Mesenchymal stem cell (in vitro differentiated cells and primary cell): Measurements from ENCODE around the gene TAF3.

ENCODE experiments used
- DNase-seq: peaks from one replicate; pipeline ENCODE4 v3.0.0-alpha.2; 2013
- H2AFZ ChIP-seq: one replicate; pipeline ENCODE4 v1.6.1; 2013; ENCODE audit warnings: low read depth, mild to moderate bottlenecking, control low read depth, inconsistent platforms, low read length, moderate library complexity
- H2AK5ac ChIP-seq: 2 replicates; pipeline ENCODE4 v1.6.1; 2013; ENCODE audit warnings: low read length, moderate library complexity, mild to moderate bottlenecking, inconsistent platforms; ENCODE audit not compliant: severe bottlenecking
- H2BK120ac ChIP-seq: one replicate; pipeline ENCODE4 v1.6.1; 2013; ENCODE audit warnings: low read depth, mild to moderate bottlenecking, inconsistent platforms, low read length, moderate library complexity
- H2BK12ac ChIP-seq, 2 experiments: one replicate each; pipeline ENCODE4 v1.6.1; 2013; ENCODE audit warnings: inconsistent platforms in 2 of 2, low read length in 2 of 2, mild to moderate bottlenecking in 2 of 2, moderate library complexity in 2 of 2, control low read depth in 1 of 2
- H2BK15ac ChIP-seq: one replicate; pipeline ENCODE4 v1.6.1; 2013; ENCODE audit warnings: mild to moderate bottlenecking, low read depth, inconsistent platforms; ENCODE audit not compliant: poor library complexity, severe bottlenecking
- H2BK5ac ChIP-seq: 2 replicates; pipeline ENCODE4 v1.6.1; 2013; ENCODE audit warnings: low read depth, mild to moderate bottlenecking, low read length, control low read depth, inconsistent platforms; ENCODE audit not compliant: poor library complexity, severe bottlenecking
- H3K14ac ChIP-seq, 2 experiments: one replicate each; pipeline ENCODE4 v1.6.1; 2013; ENCODE audit warnings: inconsistent platforms in 2 of 2, low read length in 2 of 2, control low read depth in 1 of 2, mild to moderate bottlenecking in 1 of 2, moderate library complexity in 1 of 2
- H3K18ac ChIP-seq, 2 experiments: one replicate each; pipeline ENCODE4 v1.6.1; 2013; ENCODE audit warnings: inconsistent platforms in 2 of 2, low read length in 2 of 2, control low read depth in 1 of 2, low read depth in 1 of 2, mild to moderate bottlenecking in 1 of 2
- H3K23ac ChIP-seq, 2 experiments: one replicate each; pipeline ENCODE4 v1.6.1; 2013; ENCODE audit warnings: inconsistent platforms in 2 of 2, low read length in 2 of 2, mild to moderate bottlenecking in 2 of 2, moderate library complexity in 2 of 2, control low read depth in 1 of 2
- H3K27ac ChIP-seq: 2 replicates; pipeline ENCODE4 v1.5.1; 2013; ENCODE audit warnings: mild to moderate bottlenecking, moderate library complexity, low read length, control low read depth, inconsistent platforms; ENCODE audit not compliant: poor library complexity, severe bottlenecking
- H3K27me3 ChIP-seq, 2 experiments: 2 replicates each; pipeline versions ENCODE4 v1.6.1 to v1.7.0; 2013; ENCODE audit warnings: low read length in 2 of 2, mild to moderate bottlenecking in 2 of 2, moderate library complexity in 2 of 2, control low read depth in 1 of 2, inconsistent platforms in 1 of 2; ENCODE audit not compliant: control insufficient read depth in 1 of 2, insufficient read depth in 1 of 2
- H3K36me3 ChIP-seq, 2 experiments: 2 replicates each; pipeline versions ENCODE4 v1.6.1 to v1.7.0; 2013; ENCODE audit warnings: low read length in 2 of 2, control low read depth in 1 of 2, inconsistent platforms in 1 of 2, low read depth in 1 of 2, mild to moderate bottlenecking in 1 of 2; ENCODE audit not compliant: insufficient read depth in 2 of 2, control insufficient read depth in 1 of 2
- H3K4ac ChIP-seq, 2 experiments: one replicate each; pipeline ENCODE4 v1.6.1; 2013; ENCODE audit warnings: inconsistent platforms in 2 of 2, low read length in 2 of 2, mild to moderate bottlenecking in 2 of 2, moderate library complexity in 2 of 2, control low read depth in 1 of 2, low read depth in 1 of 2
- H3K4me1 ChIP-seq: 2 replicates; pipeline ENCODE4 v1.6.1; 2013; ENCODE audit warnings: low read depth, low read length, control low read depth; ENCODE audit not compliant: control insufficient read depth, insufficient read depth
- H3K4me2 ChIP-seq: 2 replicates; pipeline ENCODE4 v1.6.1; 2013; ENCODE audit warnings: low read length, mild to moderate bottlenecking, inconsistent platforms; ENCODE audit not compliant: poor library complexity, severe bottlenecking
- H3K4me3 ChIP-seq, 2 experiments: 2 replicates each; pipeline versions ENCODE4 v1.5.1 to v1.7.0; 2013; ENCODE audit warnings: low read length in 2 of 2, mild to moderate bottlenecking in 2 of 2, control low read depth in 1 of 2, low read depth in 1 of 2; ENCODE audit not compliant: insufficient read depth in 1 of 2
- H3K79me1 ChIP-seq: replicated peaks from 2 replicates; pipeline ENCODE4 v1.6.1; 2013; ENCODE audit warnings: mild to moderate bottlenecking, control low read depth, low read length, inconsistent platforms; ENCODE audit not compliant: poor library complexity, severe bottlenecking
- H3K9ac ChIP-seq: 2 replicates; pipeline ENCODE4 v1.7.0; 2013; ENCODE audit warnings: mild to moderate bottlenecking, low read length, moderate library complexity
- H3K9me3 ChIP-seq: 2 replicates; pipeline ENCODE4 v1.7.0; 2013; ENCODE audit warnings: mild to moderate bottlenecking, low read length; ENCODE audit not compliant: control insufficient read depth
- H4K8ac ChIP-seq: one replicate; pipeline ENCODE4 v1.6.1; 2013; ENCODE audit warnings: inconsistent platforms, mild to moderate bottlenecking, low read length, moderate library complexity
- H4K91ac ChIP-seq: one replicate; pipeline ENCODE4 v1.6.1; 2013; ENCODE audit warnings: mild to moderate bottlenecking, low read length, inconsistent platforms
- WGBS: methylation state at CpG from one replicate; pipeline ENCODE4 v1.1.7; 2013; ENCODE audit warnings: mixed read lengths; 5-methylcytosine and 5-hydroxymethylcytosine counted together

Gene TAF3

DNA sequence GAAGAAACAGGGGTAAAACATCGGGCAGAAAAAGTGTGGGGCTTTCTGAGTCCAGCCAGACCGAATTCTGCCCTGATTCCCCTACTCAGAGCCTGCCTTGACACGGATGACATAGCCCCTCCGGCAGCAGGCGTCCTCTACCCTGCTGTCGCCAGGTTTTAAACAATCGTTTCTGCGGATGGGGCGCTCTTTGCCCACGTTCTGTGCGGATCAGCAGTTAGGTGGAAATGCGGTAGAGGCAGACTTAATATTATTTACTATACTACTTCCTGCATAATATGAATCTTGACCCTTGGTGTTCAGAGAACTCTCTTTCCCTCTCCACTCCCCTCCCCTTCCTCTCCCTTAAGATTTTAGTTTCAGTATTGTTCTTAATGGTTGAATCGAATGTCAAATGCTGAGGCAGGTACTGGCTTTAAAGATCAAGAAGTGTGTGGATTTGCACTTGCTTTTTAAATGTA is 238.6 kb downstream of the TAF3 start:
- no peaks in the 10 kb centered on the region for H3K79me1 ChIP-seq
- H4K8ac ChIP-seq, result no peak overlapping the region
- H3K4me2 ChIP-seq, result no peak overlapping the region
- no peak overlapping the region for H3K9ac ChIP-seq
- H3K14ac ChIP-seq, result no peak overlapping the region
- no peak overlapping the region for H2BK120ac ChIP-seq
- no peak overlapping the region for H3K4ac ChIP-seq
- no peak overlapping the region for H2AFZ ChIP-seq
- H3K18ac ChIP-seq, result peak overlapping the region in 1 of 2 experiments; percentile 11
- H3K27ac ChIP-seq, result no peak overlapping the region
- H3K27me3 ChIP-seq, result peaks cover 96 to 100% of the 10 kb centered on the region in 2 experiments
- peaks cover 0 to 3% of the 10 kb centered on the region in 2 experiments for H3K36me3 ChIP-seq
- peak overlapping the region; percentile 12 for H2BK15ac ChIP-seq
- H4K91ac ChIP-seq, result no peak overlapping the region
- H3K4me3 ChIP-seq, result no peak overlapping the region
- H2BK5ac ChIP-seq, result no peak overlapping the region
- peak; percentile 54 for DNase-seq
- H3K4me1 ChIP-seq, result peaks cover 23% of the 10 kb centered on the region
- no peak overlapping the region for H2BK12ac ChIP-seq
- no peak overlapping the region for H2AK5ac ChIP-seq
- H3K9me3 ChIP-seq, result no peaks in the 10 kb centered on the region
- no peak overlapping the region for H3K23ac ChIP-seq
- WGBS, result 12% methylated on average over 9 of the region's 13 CpGs

DNA sequence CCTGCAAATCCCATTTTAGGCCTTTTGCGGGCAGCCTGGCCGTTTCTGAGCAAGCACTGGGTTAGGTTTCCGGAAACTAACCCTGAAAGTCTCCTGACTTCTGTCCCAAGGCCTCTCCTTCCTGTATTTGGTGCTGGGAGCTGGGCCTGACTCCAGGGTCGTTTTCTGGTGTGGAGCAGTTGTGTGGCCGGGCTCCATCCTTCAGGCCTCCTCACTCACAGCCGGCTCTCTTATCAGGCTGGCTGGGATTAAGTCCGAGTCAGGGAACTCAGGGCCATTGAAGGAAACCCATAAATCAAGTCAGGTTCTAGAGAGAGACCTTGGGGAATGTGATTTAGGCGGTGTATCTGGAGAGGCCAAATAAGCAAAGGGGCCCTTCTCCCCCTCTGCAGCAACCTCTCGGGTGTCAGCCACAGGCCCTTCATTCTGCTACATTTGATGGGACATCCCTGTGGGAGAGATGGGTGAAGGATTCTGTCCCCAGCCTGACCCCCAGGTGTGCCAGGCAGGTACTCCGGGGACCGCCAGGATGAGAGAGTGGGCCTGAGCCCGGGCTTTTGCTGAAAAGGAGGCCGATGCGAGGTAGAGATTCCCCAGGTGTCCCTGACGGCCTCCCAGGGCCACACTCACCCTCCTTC is 239.4 kb downstream of the TAF3 start:
- no peaks in the 10 kb centered on the region for H3K79me1 ChIP-seq
- H2BK12ac ChIP-seq, result peak overlapping the region in 1 of 2 experiments; percentile 99
- WGBS, result 31% methylated on average over 11 of the region's 15 CpGs

DNA sequence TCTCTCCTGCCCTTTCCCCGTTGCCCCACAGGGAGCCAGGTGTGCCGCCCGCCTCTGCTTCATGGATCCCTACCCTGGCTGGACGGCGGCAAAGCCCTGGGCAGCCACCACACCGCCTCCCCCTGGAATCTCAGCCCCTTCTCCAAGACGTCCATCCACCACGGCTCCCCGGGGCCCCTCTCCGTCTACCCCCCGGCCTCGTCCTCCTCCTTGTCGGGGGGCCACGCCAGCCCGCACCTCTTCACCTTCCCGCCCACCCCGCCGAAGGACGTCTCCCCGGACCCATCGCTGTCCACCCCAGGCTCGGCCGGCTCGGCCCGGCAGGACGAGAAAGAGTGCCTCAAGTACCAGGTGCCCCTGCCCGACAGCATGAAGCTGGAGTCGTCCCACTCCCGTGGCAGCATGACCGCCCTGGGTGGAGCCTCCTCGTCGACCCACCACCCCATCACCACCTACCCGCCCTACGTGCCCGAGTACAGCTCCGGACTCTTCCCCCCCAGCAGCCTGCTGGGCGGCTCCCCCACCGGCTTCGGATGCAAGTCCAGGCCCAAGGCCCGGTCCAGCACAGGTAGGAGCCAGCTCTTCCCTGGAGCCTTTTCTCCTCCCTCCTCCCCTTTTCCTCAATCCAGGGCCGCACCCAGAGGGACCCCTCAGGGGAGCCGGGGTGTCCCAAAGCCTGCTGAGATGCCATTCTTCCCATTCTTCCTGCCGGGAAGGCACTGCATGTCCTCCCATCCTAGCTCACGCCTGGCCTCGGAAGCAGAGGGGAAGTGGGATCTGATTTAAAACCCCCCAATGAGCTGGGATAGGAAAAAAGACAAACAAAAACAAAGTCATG is 240.2 kb downstream of the TAF3 start:
- H2BK120ac ChIP-seq, result peak overlapping the region; percentile 61
- H3K23ac ChIP-seq, result peak overlapping the region in 1 of 2 experiments; percentile 83
- 33% methylated on average over 45 of the region's 45 CpGs for WGBS
- no peak overlapping the region for H3K9ac ChIP-seq
- peak overlapping the region; percentile 87 for H4K91ac ChIP-seq
- H4K8ac ChIP-seq, result peak overlapping the region; percentile 88
- H3K79me1 ChIP-seq, result no peaks in the 10 kb centered on the region
- peaks cover 97 to 100% of the 10 kb centered on the region in 2 experiments for H3K27me3 ChIP-seq
- H3K4ac ChIP-seq, result peak overlapping the region; percentile 80 to 97
- peaks cover 0 to 3% of the 10 kb centered on the region in 2 experiments for H3K36me3 ChIP-seq
- H3K4me2 ChIP-seq, result no peak overlapping the region
- peak overlapping the region; percentile 71 to 97 for H3K18ac ChIP-seq
- no peak overlapping the region for H3K4me3 ChIP-seq
- no peak overlapping the region for H2AK5ac ChIP-seq
- peak overlapping the region; percentile 85 for H2BK15ac ChIP-seq
- no peaks in the 10 kb centered on the region for H3K9me3 ChIP-seq
- H3K27ac ChIP-seq, result no peak overlapping the region
- no peak overlapping the region for H2BK5ac ChIP-seq
- peak overlapping the region in 1 of 2 experiments; percentile 99 for H2BK12ac ChIP-seq
- H3K14ac ChIP-seq, result peak overlapping the region in 1 of 2 experiments; percentile 85
- peak overlapping the region; percentile 47 for H2AFZ ChIP-seq
- DNase-seq, result no peak
- H3K4me1 ChIP-seq, result peaks cover 19% of the 10 kb centered on the region

More for the DNA sequence above, 239.4 kb downstream of the TAF3 start:
- Histone ChIP-seq H3K9me3 (no peaks in the 10 kb centered on the region), H3K4me2 (no peak overlapping the region), H2AFZ (no peak overlapping the region), H3K23ac (peak overlapping the region in 1 of 2 experiments; percentile 83), H3K27ac (no peak overlapping the region), H4K8ac (peak overlapping the region; percentile 88), H3K14ac (peak overlapping the region in 1 of 2 experiments; percentile 85), H2BK120ac (peak overlapping the region; percentile 29), H3K18ac (peak overlapping the region; percentile 71 to 97), H3K4me1 (peaks cover 23% of the 10 kb centered on the region), H2BK15ac (peak overlapping the region; percentile 15), H3K36me3 (peaks cover 0 to 3% of the 10 kb centered on the region in 2 experiments), H3K27me3 (peaks cover 96 to 100% of the 10 kb centered on the region in 2 experiments), H4K91ac (peak overlapping the region; percentile 87), H3K9ac (no peak overlapping the region), H3K4ac (peak overlapping the region; percentile 80 to 97), H3K4me3 (no peak overlapping the region), H2AK5ac (no peak overlapping the region), H2BK5ac (no peak overlapping the region)
- DNase-seq, result peak; percentile 56
